Measurements from ENCODE around the gene MICALL1.

The MICALL1 gene

DNA sequence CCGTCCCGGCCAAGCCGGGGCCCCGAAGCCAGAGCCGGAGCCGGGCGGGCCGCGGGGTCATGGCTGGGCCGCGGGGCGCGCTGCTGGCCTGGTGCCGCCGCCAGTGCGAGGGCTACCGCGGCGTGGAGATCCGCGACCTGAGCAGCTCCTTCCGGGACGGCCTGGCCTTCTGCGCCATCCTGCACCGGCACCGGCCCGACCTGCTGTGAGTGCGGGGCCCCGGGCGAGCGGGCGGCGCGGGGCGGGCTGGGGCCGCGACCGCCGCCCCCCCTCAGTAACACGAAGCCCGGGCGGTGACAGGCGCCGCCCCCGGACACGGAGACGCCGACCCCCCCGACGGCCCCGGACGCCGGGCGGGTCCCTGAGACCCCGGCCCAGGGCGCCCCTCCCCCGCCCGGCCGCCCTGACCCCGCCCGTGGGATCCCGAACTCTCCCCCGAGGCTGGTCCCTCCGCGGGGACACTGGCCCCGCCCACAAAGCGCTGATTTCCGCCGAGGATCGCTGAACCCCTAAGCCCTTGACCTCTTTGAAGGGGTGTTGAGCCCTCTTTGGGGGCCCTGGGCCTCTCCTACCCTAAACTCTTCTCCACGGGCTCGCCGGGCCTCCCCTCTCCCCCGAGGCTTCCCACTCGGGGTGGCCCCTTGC, 389 bp downstream of the MICALL1 start:
- DNase-seq (ENCODE audit: low spot score), result no peak
- no peak for FAIRE-seq

DNA sequence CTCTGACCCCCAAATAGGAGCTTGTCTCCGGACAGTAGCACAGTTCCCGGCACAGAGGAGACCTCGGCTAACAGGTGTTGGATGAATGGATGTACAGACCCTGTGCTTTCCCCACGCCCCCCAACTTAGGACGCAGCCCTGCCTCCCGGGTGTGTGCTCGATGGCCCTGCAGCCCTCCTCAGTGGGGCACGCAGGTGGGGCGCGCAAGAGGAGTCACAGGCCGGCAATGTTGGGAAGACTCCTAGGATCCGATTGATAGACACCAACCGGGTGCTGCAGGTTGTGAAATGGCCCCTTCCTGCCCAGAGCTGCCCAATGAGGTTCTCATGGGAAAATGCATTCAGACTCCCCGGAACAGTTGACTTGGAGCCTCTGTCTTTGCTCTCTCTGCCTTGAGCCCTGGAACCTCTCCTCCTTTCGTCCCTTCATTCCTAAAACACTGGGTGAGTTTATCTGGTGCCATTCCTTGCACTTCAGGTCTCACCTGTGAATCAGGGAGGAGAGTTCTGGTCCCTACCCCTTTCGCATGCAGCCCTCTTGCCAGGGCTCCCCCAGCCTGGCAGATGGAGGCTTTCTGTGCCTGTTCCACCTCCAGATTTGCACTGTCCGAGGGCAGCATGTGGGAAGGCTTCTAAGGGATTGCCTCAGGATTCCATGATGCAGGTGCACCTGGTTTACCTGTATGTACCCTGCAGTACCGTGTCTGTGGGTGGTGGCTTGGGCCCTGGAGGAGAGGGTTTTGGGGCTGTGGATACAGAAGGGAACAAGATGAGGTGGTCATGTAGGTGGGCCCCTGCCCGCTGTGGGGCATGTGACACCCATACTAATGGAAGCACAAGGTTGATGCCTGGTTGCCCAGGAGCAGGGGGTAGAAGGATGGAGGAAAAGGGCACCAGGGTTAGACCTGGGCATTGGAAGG, 1.2 kb downstream of the MICALL1 start:
- no peak for FAIRE-seq
- DNase-seq (ENCODE audit: low spot score), result no peak

GRCh38 chr22:37909766-37910165, 3.7 kb downstream of the MICALL1 start:
- DNase-seq (ENCODE audit: low spot score) (no peak), FAIRE-seq (no peak)

DNA sequence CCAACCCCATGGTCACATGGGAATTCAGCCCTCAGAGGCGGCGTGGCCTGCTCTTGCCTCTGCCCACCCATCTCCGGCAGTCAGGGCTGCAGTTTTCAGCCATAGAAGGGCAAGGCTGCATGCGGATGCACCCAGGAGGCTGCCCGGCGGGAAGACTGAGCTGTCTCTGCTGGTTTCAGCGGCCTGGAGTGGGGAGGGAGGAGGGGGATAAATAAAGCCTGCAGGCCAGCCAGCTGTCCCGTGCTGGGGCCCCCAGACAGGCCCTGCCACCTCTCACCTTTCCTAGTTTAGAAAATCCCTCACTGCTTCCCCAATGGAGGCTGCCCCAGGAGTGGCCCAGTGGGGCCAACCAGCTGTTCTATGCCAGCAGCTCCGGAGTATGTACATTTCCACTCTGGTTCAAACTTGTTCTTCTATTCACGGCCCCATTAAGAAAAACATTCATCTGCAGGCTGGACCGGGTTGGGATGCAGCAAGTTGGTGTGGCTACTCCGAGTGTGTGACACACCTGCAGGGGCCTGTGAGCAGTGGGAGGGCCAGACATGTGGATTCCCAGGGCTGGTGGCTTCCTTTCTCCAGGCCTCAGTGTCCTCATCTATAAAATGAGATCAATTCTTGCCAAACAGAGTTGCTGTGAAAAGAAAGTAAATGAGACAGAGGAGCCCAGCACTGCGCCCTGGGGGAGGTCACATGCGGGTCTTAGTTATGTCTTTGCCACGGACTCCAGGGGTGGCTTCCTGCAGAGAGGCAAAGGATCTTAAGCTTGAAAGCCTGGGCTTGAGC, 5.0 kb downstream of the MICALL1 start:
- no peak for FAIRE-seq
- DNase-seq (ENCODE audit: low spot score), result no peak

- FAIRE-seq (no peak), DNase-seq (ENCODE audit: low spot score) (no peak)
Observed at GRCh38 chr22:37911697-37912096, 5.6 kb downstream of the MICALL1 start.

DNA sequence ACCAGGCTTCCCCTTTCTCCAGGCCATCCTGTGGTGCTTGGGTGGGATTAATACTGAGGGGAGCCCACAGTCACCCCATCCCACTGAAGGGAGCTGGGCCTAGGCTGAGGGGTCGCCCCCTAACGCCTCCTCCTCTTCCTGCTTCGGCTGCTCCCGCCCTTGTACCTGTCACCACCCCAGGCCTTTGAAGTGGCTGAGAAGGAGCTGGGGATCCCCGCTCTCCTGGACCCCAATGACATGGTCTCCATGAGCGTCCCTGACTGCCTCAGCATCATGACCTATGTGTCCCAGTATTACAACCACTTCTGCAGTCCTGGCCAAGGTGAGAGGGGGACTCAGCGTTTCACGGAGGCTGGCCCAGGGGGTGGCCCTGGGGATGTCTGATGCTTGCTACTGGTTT, 6.1 kb downstream of the MICALL1 start:
- FAIRE-seq (no peak), DNase-seq (ENCODE audit: low spot score) (no peak)

DNA sequence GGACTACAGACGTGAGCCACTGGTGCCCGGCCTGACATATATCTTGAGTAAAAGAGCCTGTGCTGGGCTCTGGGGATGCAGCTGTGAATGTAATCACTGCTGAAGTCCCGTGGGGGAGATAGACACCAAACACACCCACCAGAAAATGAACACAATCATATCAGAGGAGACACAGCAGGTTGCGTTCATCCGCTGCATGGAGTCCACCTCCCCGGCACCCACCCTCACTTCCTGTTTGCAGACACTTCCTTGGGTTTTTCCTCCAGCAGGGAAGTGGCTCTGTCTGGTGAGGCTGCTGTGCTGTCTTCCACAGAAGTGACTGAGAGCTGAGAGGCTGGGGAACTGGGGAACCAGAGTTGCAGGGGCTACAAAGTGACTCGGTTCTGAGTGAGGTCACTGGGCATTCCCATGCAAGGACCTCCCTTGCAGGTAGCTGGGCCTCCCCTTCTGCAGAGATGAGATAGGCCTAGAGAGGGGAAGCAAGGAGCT, 7.2 kb downstream of the MICALL1 start:
- DNase-seq (ENCODE audit: low spot score), result no peak
- FAIRE-seq, result no peak

GRCh38 chr22:37916311-37916710, 10.2 kb downstream of the MICALL1 start:
- no peak for DNase-seq (ENCODE audit: low spot score)

GRCh38 chr22:37917874-37918548, 11.9 kb downstream of the MICALL1 start:
- FAIRE-seq (no peak), DNase-seq (ENCODE audit: low spot score) (no peak)

More at GRCh38 chr22:37916311-37916710, 10.2 kb downstream of the MICALL1 start:
- FAIRE-seq, result no peak

DNA sequence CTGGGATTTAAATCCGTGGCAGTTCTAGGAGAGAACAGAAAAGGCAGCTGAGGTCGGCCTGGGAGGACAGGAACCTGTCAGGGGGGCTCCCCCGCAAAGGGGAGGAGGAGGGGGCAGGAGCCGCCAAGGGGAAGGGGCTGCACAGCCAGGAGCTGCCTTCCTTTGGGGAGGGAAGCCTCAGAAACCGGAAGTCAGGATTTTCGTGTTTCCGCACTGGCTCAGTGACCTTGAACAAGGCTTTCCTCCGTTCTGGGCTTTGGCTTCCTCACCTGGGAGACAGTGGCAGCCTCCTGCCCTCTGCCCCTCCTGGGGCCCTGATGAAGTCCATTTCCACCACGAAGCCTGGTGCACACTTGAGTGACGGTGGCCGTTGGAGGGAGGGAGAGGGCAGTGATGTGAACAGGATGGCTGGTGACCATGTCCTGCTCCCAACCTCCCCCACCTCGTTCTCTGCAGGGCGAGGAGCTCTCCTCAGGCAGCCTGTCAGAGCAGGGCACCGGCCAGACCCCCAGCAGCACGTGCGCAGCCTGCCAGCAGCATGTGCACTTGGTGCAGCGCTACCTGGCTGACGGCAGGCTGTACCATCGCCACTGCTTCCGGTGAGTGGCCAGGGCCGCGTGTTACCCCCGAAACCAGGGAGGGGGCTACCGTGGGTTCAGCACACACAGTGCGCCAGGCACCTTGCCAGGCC, 12.6 kb downstream of the MICALL1 start:
- no peak for FAIRE-seq

GRCh38 chr22:37920126-37920525, 14.0 kb downstream of the MICALL1 start:
- no peak for FAIRE-seq
- no peak for DNase-seq (ENCODE audit: low spot score)

More for the DNA sequence above, 12.6 kb downstream of the MICALL1 start:
- DNase-seq (ENCODE audit: low spot score), result no peak

DNA sequence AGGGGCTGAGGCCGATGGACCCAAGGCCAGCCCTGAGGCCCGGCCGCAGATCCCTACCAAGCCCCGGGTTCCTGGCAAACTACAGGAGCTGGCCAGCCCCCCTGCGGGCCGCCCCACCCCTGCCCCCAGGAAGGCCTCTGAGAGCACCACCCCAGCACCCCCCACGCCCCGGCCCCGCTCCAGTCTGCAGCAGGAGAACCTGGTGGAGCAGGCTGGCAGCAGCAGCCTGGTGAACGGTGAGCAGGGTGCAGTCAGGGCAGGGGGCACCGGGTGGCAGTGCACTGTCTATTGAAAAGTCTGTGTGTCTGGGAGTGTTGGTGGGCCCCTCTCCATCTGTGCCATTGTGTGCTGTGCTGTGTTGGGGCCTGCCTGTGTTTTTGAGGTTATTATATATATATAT, 16.1 kb downstream of the MICALL1 start:
- FAIRE-seq (no peak), DNase-seq (ENCODE audit: low spot score) (no peak)

- FAIRE-seq, result no peak
Observed at GRCh38 chr22:37923927-37924326, 17.8 kb downstream of the MICALL1 start.

DNA sequence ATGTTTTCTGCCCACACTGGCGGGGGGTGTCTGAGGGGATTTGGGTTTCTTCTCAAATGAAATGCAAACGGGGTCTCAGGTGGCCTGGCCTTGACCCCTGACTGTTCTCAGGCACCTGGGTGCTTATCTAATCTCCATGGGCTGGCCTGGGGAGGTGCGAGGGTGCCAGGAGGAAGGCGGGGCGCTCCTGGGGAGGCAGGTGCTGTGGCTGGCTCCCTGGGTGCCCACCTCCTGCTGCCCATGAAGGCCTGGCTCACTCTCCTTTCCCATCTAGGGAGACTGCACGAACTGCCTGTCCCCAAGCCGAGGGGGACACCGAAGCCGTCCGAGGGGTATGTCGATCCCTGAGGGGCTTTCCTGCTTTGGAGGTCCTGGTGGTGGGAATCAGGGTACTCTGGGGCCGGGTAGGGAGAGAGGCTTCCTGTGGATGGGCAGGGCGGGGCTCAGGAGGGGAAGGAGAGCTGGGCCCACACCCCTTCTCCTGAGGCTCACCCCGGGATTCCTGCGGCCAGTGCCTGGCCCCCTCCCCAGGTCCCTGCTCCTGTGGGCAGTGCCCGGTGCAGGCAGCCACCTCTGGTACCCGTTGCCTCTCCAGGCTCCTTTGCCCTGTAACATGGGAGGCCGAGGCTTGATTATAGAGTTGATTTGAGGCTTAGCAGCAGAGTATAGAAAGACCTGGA, 18.4 kb downstream of the MICALL1 start:
- FAIRE-seq (no peak), DNase-seq (ENCODE audit: low spot score) (no peak)

More at GRCh38 chr22:37923927-37924326, 17.8 kb downstream of the MICALL1 start:
- no peak for DNase-seq (ENCODE audit: low spot score)

GRCh38 chr22:37925330-37925729, 19.2 kb downstream of the MICALL1 start:
- FAIRE-seq, result no peak
- no peak for DNase-seq (ENCODE audit: low spot score)

GRCh38 chr22:37925767-37926166, 19.7 kb downstream of the MICALL1 start:
- FAIRE-seq, result no peak

GRCh38 chr22:37926358-37926757, 20.3 kb downstream of the MICALL1 start:
- FAIRE-seq (no peak), DNase-seq (ENCODE audit: low spot score) (no peak)

More at GRCh38 chr22:37925767-37926166, 19.7 kb downstream of the MICALL1 start:
- no peak for DNase-seq (ENCODE audit: low spot score)

DNA sequence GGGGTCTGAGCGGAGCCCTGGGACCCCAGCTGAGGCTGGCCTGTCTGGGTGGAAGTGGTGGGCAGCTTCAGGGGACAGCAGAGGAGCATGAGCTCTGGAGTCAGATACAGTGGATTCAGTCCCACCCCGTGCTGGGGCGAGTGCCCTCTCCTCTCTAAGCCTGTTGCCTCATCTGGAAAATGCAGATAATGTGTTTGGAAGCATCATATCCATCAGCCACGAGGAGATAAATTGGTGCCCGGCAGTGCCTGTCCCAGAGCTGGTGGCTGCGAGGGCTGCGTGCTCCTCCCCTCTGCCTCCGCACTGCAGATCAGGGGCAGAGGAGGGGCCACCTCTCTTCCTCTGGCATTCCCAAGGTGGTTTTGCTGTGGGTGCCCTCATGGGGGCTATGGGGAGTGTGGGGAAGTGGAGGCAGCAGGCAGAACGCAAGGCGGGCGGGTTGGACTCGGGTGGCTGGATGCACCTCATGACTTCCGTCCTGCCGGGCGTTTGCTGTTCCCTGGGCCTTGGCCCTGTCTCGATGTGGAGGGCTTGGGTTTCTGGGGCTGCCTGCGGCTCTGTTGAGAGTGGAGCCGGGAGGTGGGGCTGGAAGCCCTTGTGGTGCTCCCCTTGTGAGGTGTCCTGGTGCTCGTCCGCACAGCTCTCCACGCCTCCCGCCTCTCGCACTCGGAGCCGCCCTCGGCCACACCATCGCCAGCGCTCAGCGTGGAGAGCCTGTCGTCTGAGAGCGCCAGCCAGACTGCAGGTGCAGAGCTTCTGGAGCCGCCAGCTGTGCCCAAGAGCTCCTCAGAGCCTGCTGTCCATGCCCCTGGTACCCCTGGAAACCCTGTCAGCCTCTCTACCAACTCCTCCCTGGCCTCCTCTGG, 20.9 kb downstream of the MICALL1 start:
- FAIRE-seq (no peak), DNase-seq (ENCODE audit: low spot score) (no peak)

- FAIRE-seq (no peak), DNase-seq (ENCODE audit: low spot score) (no peak)
Observed at GRCh38 chr22:37927637-37927936, 21.5 kb downstream of the MICALL1 start.
